Measurements from ENCODE around the gene NLGN1.

The NLGN1 gene

DNA sequence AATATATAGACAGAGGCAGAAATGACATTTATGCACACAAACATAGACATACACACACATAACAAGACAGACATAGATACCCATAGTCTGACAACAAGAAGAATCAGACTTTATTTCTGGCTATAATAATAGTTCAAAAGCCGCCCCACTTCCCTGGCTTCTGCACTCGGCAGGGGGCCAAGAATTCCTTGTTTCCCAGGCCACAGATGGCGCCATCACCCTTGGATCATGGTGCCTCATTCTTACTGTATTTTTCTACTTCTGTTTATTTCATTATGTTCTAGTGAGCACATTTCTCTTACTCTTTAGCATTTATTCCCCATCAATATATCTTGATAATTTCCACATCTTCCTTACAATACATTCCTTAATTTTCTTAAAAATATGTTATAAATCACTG, 387.5 kb downstream of the NLGN1 start:
- Mint-ChIP-seq H3K27ac (no peak overlapping the region), H3K36me3 (ENCODE audit: low read depth) (no peaks in the 10 kb centered on the region)
- DNase-seq = no peak

DNA sequence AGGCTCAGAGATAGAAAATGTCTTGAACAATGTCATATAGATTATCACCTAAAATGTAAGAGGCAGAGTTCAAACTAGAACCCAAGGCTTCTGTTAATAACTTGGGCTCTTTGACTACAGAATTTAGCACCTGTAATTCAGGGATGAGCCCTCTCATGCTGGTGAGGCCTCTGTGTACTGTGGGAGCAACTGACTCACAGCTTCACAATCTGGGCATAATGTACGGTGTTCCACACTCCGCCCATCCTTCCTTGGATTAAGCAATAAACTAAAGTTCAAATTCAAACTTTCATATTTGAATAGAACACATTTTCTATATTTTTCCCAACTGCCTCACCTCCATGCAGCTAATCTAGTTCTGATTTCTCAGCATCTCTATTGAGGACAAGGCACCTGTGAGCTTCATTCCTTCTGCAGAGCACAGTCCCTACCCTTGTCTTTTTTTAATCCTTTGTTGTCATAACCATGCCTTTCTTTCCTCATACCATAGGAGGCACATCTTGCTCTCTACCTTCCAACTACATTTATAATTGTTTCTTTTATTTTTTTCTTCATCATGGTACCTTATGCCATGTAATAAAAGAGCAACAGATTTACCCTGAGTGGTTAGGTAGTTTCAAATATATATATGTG, 392.1 kb downstream of the NLGN1 start:
- no peak for DNase-seq

More for the DNA sequence above, 387.5 kb downstream of the NLGN1 start:
- no peak overlapping the region for H3K4me3 Mint-ChIP-seq
- H3K27me3 Mint-ChIP-seq = no peaks in the 10 kb centered on the region
- H3K9me3 Mint-ChIP-seq = no peaks in the 10 kb centered on the region
- no peaks in the 10 kb centered on the region for H3K4me1 Mint-ChIP-seq (ENCODE audit: low read depth)

DNA sequence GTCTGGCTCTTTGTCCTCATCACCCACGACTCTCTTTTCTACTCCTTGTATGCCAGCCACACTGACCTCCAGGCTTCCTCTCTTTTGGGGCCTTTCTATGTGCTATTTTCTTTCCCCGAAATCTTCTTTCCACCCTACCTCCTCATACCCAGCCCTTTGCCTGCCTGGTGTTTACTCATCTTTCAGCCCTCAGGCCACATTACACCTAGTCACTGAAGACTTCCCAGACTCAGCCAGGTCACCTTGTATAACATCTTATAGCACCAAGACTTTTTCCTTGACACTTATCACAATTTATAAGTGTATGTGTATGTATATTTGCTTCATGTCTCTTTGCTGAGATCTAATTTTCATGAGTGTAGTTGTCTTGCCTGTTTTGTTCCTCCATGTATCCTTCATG, 396.4 kb downstream of the NLGN1 start:
- no peak for DNase-seq
- Mint-ChIP-seq H3K27ac (no peak overlapping the region), H3K27me3 (no peaks in the 10 kb centered on the region), H3K4me1 (ENCODE audit: low read depth) (no peaks in the 10 kb centered on the region), H3K9me3 (peaks cover 2% of the 10 kb centered on the region), H3K4me3 (no peak overlapping the region), H3K36me3 (ENCODE audit: low read depth) (no peaks in the 10 kb centered on the region)

More for the DNA sequence above, 392.1 kb downstream of the NLGN1 start:
- H3K4me3 Mint-ChIP-seq = no peak overlapping the region
- H3K9me3 Mint-ChIP-seq = peaks cover 2% of the 10 kb centered on the region
- H3K27ac Mint-ChIP-seq = no peak overlapping the region
- H3K27me3 Mint-ChIP-seq = no peaks in the 10 kb centered on the region
- H3K4me1 Mint-ChIP-seq (ENCODE audit: low read depth) = no peaks in the 10 kb centered on the region
- no peaks in the 10 kb centered on the region for H3K36me3 Mint-ChIP-seq (ENCODE audit: low read depth)

DNA sequence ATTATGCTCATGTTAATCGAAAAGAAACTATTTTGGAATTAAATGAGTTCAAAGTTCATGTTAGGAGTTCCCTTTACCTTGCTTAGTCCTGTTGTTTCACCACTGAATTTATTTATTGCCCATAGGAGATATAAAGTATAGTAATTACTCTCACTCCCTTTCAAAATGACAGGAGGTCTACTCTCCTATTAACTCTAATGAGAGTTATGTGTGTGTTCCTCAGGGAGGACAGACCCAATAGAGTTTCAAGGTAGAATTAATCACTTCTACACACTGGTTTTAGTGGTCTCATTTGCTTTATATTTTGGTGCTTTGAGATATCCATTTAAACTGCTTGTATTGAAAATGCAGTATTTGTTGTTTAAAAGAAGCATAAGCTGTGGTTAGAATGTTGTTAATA, 398.9 kb downstream of the NLGN1 start:
- Mint-ChIP-seq H3K27ac (no peak overlapping the region), H3K4me3 (no peak overlapping the region), H3K27me3 (no peaks in the 10 kb centered on the region), H3K9me3 (peaks cover 2% of the 10 kb centered on the region), H3K36me3 (ENCODE audit: low read depth) (no peaks in the 10 kb centered on the region), H3K4me1 (ENCODE audit: low read depth) (no peaks in the 10 kb centered on the region)
- no peak for DNase-seq

DNA sequence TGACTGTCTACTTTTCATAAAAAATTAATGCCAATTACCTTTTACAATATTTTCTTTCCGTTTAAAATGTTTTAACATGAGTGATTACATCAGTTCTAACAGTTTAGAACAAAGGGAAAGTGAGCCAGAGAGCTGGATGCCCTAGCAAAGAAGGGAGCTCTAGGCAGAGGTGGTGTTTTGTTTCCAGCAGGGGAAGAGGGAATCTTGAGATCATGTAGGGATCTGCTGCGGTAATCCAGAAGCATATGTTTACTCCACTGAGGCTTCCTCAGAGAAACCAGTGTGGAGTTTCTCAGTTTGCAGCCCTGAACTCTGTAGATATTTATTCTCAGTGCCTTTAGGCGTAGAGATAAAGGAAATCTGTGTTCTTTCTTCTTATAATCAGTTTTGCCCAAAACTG, 399.3 kb downstream of the NLGN1 start:
- no peaks in the 10 kb centered on the region for H3K27me3 Mint-ChIP-seq
- no peaks in the 10 kb centered on the region for H3K36me3 Mint-ChIP-seq (ENCODE audit: low read depth)
- peaks cover 2% of the 10 kb centered on the region for H3K9me3 Mint-ChIP-seq
- DNase-seq = no peak
- no peak overlapping the region for H3K4me3 Mint-ChIP-seq
- no peaks in the 10 kb centered on the region for H3K4me1 Mint-ChIP-seq (ENCODE audit: low read depth)
- no peak overlapping the region for H3K27ac Mint-ChIP-seq

DNA sequence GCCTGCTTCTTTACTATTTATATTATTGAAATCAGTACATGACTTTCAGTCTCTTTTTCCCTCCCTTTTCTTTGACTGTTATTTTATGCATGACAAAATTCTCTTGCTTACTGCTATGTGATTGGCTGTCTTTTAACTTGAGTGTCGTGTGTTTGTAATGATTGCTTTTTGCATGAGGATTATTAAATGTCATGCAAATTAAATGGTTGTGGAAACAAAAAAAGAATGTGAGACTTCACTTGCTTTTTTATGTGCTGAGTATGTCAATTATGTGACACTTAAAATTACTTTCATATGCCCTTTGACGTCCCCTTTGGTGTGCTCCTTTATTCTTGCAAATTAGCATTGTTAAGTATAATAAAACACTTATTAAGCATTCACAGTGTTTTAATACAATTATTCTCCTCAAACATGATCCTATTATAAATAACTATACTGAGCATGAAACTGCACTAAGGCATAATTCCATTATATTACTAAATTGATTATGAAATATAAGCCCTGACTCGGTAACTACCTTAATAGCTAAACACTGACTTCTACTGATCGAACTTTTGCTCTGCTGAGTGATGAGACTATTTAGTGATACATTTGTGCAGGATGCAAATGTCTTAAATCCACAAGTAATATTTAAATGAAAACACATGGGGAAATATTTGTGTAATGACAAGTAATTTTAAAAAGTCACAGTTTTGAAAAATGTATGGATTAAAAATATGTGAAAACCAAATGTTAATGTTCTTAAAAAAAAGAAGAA, 401.7 kb downstream of the NLGN1 start:
- Mint-ChIP-seq H3K4me1 (ENCODE audit: low read depth) (no peaks in the 10 kb centered on the region), H3K9me3 (no peaks in the 10 kb centered on the region), H3K27me3 (no peaks in the 10 kb centered on the region), H3K4me3 (no peak overlapping the region), H3K27ac (no peak overlapping the region), H3K36me3 (ENCODE audit: low read depth) (no peaks in the 10 kb centered on the region)
- DNase-seq = no peak

GRCh38 chr3:173800154-173800553, 402.6 kb downstream of the NLGN1 start:
- H3K36me3 Mint-ChIP-seq (ENCODE audit: low read depth) = no peaks in the 10 kb centered on the region
- H3K4me1 Mint-ChIP-seq (ENCODE audit: low read depth) = no peaks in the 10 kb centered on the region
- no peak overlapping the region for H3K4me3 Mint-ChIP-seq
- no peak for DNase-seq
- H3K27me3 Mint-ChIP-seq = no peaks in the 10 kb centered on the region
- H3K27ac Mint-ChIP-seq = no peak overlapping the region
- no peaks in the 10 kb centered on the region for H3K9me3 Mint-ChIP-seq

DNA sequence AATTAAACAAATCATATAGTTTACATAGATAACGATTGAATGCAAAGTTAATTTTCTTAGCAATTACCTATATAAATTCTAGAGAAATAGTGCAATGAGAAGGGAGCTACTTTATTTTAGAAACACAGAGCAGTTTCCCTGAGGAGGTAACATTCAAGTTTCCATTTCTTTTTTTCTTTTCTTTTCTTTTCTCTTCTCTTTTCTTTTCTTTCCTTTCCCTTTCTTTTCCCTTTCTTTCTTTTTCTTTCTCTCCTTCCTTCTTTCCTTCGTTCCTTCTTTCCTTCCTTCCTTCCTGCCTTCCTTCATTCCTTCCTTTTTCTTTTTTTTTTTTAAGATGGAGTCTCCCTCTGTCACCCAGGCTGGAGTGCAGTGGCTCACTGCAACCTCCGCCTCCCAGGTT, 417.3 kb downstream of the NLGN1 start:
- H3K4me3 Mint-ChIP-seq = no peak overlapping the region
- no peaks in the 10 kb centered on the region for H3K9me3 Mint-ChIP-seq

GRCh38 chr3:173819368-173819767, 421.8 kb downstream of the NLGN1 start:
- no peak for DNase-seq
- Mint-ChIP-seq H3K27me3 (no peaks in the 10 kb centered on the region), H3K4me1 (ENCODE audit: low read depth) (no peaks in the 10 kb centered on the region), H3K27ac (no peak overlapping the region), H3K9me3 (no peaks in the 10 kb centered on the region), H3K4me3 (no peak overlapping the region), H3K36me3 (ENCODE audit: low read depth) (no peaks in the 10 kb centered on the region)

More for the DNA sequence above, 417.3 kb downstream of the NLGN1 start:
- Mint-ChIP-seq H3K36me3 (ENCODE audit: low read depth) (no peaks in the 10 kb centered on the region), H3K27ac (no peak overlapping the region), H3K4me1 (ENCODE audit: low read depth) (no peaks in the 10 kb centered on the region), H3K27me3 (no peaks in the 10 kb centered on the region)
- no peak for DNase-seq

DNA sequence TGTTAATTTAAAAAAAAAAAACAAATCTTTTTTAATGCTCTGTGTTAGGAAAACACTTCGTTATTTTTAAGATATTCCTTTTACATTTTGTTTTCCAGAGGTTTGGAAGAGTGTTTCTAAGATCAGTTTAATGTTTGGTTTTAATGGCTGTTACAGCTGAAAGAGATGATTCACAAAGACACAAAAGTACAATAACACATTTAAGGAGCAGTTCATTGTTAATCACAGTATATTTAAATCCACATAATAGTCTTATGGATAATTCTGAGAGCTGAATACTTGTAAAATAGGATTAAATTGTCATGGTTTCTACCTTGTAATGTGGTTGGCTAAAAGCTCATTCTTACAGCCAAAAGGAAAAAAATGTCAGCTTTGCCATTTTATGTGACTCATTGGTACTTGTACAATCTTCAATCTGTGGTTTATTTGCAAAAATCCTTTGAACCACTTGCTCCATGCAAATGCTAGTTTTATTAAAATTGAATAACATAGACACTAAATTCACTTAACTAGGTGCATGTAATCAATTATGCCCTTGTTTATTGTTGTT, 426.4 kb downstream of the NLGN1 start:
- no peaks in the 10 kb centered on the region for H3K36me3 Mint-ChIP-seq (ENCODE audit: low read depth)
- H3K9me3 Mint-ChIP-seq = no peaks in the 10 kb centered on the region
- DNase-seq = no peak
- H3K27me3 Mint-ChIP-seq = no peaks in the 10 kb centered on the region
- H3K27ac Mint-ChIP-seq = no peak overlapping the region
- H3K4me1 Mint-ChIP-seq (ENCODE audit: low read depth) = no peaks in the 10 kb centered on the region
- no peak overlapping the region for H3K4me3 Mint-ChIP-seq

DNA sequence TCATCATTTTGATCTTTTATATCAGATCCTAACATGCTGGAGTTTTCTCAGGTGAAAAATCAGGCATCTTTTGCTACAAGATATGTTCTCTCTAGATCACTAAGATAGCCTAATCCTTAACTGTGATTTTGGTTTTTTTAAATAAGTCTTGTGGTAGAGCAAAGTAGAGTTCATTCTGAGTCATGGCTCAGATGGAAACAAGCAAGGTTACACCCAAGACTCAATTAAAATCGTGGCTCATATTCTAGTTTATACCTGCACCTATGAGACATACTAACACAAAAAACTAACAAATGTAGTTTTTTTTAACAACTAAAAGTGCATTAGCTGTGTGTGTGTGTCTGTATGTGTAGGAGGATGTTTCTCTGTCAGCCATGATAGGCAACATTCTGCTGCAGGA, 428.2 kb downstream of the NLGN1 start:
- no peak overlapping the region for H3K4me3 Mint-ChIP-seq
- no peaks in the 10 kb centered on the region for H3K36me3 Mint-ChIP-seq (ENCODE audit: low read depth)
- no peak overlapping the region for H3K27ac Mint-ChIP-seq
- no peaks in the 10 kb centered on the region for H3K9me3 Mint-ChIP-seq
- no peaks in the 10 kb centered on the region for H3K27me3 Mint-ChIP-seq
- no peaks in the 10 kb centered on the region for H3K4me1 Mint-ChIP-seq (ENCODE audit: low read depth)
- no peak for DNase-seq

- no peak for DNase-seq
- Mint-ChIP-seq H3K36me3 (ENCODE audit: low read depth) (no peaks in the 10 kb centered on the region), H3K27ac (no peak overlapping the region), H3K9me3 (no peaks in the 10 kb centered on the region), H3K27me3 (no peaks in the 10 kb centered on the region), H3K4me1 (ENCODE audit: low read depth) (no peaks in the 10 kb centered on the region), H3K4me3 (no peak overlapping the region)
Measured at GRCh38 chr3:173826416-173826815, 428.9 kb downstream of the NLGN1 start.

DNA sequence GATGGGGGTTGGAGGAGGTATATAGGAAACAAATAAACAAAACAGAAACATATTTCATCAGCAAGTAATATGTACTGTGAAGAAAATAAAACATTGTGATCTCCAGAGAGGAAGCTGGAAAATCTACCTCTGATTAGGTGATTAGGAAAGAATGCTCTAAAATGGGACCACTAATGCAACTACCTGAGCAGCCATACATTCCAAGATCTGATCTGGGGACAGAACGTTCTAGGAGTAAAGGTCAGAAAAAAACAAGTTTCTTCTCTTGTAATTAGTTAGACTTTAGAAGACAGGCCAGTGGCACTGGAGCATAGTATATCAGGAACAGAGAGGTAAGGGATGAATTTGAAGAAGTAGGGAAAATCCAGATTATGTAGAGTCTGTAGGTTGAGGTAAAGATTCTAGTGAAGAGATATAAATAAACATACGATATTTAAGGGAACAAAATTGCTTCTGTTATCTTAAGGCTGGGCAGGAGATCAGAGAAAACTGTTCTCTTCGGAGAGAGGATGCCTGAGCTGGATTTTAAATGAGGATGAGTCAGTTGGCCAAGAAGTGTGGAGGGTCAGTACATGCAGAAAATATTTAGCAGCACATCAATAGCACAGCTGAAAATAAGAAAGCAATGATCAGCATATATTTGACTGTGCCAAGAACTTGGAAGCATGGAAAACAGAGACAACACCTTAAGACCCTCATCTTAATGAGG, 429.5 kb downstream of the NLGN1 start:
- Mint-ChIP-seq H3K27ac (no peak overlapping the region), H3K36me3 (ENCODE audit: low read depth) (no peaks in the 10 kb centered on the region), H3K4me3 (no peak overlapping the region), H3K27me3 (no peaks in the 10 kb centered on the region), H3K9me3 (no peaks in the 10 kb centered on the region), H3K4me1 (ENCODE audit: low read depth) (no peaks in the 10 kb centered on the region)
- DNase-seq = no peak

DNA sequence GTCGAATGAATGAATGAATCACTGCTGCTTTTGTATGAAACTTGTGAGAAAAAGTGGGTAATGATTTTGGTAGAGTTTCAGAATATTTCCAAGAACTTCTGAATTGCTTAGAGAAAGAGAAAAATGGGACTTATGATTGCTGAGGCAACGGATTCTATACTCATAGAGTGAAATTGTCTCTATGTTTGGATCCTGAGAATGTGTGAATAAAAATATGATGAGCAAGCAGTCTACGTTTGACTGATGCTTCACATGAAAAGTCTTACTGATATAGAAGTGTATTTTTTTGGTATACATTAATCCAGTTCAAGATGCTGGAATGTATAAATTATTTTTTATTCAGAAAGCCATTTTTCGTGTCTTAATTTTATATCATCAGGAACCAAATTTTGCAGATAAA, 441.1 kb downstream of the NLGN1 start:
- Mint-ChIP-seq H3K9me3 (no peaks in the 10 kb centered on the region), H3K36me3 (ENCODE audit: low read depth) (no peaks in the 10 kb centered on the region), H3K27ac (no peak overlapping the region), H3K4me3 (no peak overlapping the region), H3K27me3 (no peaks in the 10 kb centered on the region), H3K4me1 (ENCODE audit: low read depth) (no peaks in the 10 kb centered on the region)
- no peak for DNase-seq

GRCh38 chr3:173839859-173840258, 442.3 kb downstream of the NLGN1 start:
- Mint-ChIP-seq H3K9me3 (no peaks in the 10 kb centered on the region), H3K4me1 (ENCODE audit: low read depth) (no peaks in the 10 kb centered on the region), H3K27me3 (no peaks in the 10 kb centered on the region), H3K27ac (no peak overlapping the region), H3K36me3 (ENCODE audit: low read depth) (no peaks in the 10 kb centered on the region), H3K4me3 (no peak overlapping the region)
- no peak for DNase-seq

Measured in activated T-cell treated with anti-CD3 and anti-CD28 coated beads, Interleukin-2, amount 50 U/mL, for 24 hours (primary cell).